ENCODE results near the gene MUC13. TPM values are rescaled to one million over a fixed set of nuclear protein-coding genes. Genes with fewer than 3 reads are reported as not detected.

The MUC13 gene
- polyA plus RNA-seq, 1 donor from 2014 or later, result not detected

DNA sequence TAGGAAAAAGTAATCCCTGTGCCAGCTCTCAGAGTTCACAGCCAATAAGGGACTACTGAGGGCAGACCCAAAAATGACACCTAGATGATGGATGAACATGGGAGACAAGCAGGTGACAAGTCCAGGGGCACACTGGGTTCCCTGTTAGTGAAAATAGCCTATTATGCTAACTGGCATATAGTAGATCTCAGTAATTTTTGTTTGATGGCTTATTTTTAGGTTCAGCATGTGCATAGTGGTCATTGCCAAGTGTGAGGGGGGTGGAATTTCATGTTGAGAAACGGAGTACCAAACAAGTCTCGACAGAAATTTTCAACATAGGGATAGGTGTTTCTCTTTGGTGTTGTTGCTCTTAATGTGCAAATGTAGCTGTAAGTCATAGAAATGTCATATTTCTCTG, 41.0 kb downstream of the MUC13 start (continued):
- no peak for TF ChIP-seq TAF1 (IDR thresholded peaks at IDR 0.05; ENCODE audit: low read depth)

GRCh38 chr3:124890573-124891190, 43.9 kb downstream of the MUC13 start:
- Histone ChIP-seq H3K27me3 (ENCODE audit: insufficient read depth, low read depth, low read length) (peaks cover 31% of the 10 kb centered on the region), H3K9me2 (ENCODE audit: insufficient read depth, low read length) (no peaks in the 10 kb centered on the region), H3F3A (ENCODE audit: insufficient read depth, low read length, poor library complexity, severe bottlenecking) (no peaks in the 10 kb centered on the region), H2AFZ (ENCODE audit: low read depth, low read length) (no peak overlapping the region), H3K79me2 (replicated peaks; ENCODE audit: insufficient read depth, low read length) (no peaks in the 10 kb centered on the region), H4K20me1 (ENCODE audit: insufficient read depth) (no peaks in the 10 kb centered on the region), H3K4me3 (ENCODE audit: low read length) (no peak overlapping the region), H3K9me3 (ENCODE audit: low read length) (no peaks in the 10 kb centered on the region), H3K9ac (ENCODE audit: low read length) (no peak overlapping the region), H3K27ac (ENCODE audit: low read length) (no peak overlapping the region), H3K4me2 (ENCODE audit: low read length) (no peak overlapping the region), H3K36me3 (ENCODE audit: insufficient read depth, low read length) (no peaks in the 10 kb centered on the region)
- TF ChIP-seq TAF1 (IDR thresholded peaks at IDR 0.05; ENCODE audit: low read depth), result no peak
- TF ChIP-seq EZH2 (IDR thresholded peaks at IDR 0.05; ENCODE audit: borderline replicate concordance, insufficient read depth, low read length, poor library complexity, severe bottlenecking), result no peak
- no peak for TF ChIP-seq EP300 (conservative IDR thresholded peaks at IDR 0.05; ENCODE audit: poor library complexity, severe bottlenecking)
- no peak for TF ChIP-seq POLR2AphosphoS5 (IDR thresholded peaks at IDR 0.05)
- TF ChIP-seq REST (IDR thresholded peaks at IDR 0.05; ENCODE audit: borderline replicate concordance), result no peak
- no peak for TF ChIP-seq RAD21 (conservative IDR thresholded peaks at IDR 0.05)
- no peak for TF ChIP-seq SMC3 (conservative IDR thresholded peaks at IDR 0.05; ENCODE audit: poor library complexity)
- TF ChIP-seq, protein P1, sequence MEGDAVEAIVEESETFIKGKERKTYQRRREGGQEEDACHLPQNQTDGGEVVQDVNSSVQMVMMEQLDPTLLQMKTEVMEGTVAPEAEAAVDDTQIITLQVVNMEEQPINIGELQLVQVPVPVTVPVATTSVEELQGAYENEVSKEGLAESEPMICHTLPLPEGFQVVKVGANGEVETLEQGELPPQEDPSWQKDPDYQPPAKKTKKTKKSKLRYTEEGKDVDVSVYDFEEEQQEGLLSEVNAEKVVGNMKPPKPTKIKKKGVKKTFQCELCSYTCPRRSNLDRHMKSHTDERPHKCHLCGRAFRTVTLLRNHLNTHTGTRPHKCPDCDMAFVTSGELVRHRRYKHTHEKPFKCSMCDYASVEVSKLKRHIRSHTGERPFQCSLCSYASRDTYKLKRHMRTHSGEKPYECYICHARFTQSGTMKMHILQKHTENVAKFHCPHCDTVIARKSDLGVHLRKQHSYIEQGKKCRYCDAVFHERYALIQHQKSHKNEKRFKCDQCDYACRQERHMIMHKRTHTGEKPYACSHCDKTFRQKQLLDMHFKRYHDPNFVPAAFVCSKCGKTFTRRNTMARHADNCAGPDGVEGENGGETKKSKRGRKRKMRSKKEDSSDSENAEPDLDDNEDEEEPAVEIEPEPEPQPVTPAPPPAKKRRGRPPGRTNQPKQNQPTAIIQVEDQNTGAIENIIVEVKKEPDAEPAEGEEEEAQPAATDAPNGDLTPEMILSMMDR (IDR thresholded peaks at IDR 0.05; ENCODE audit: poor library complexity, severe bottlenecking), result no peak
- TF ChIP-seq MXI1 (conservative IDR thresholded peaks at IDR 0.05; ENCODE audit: poor library complexity, severe bottlenecking), result no peak

- no peak overlapping the region for H3K4me3 ChIP-seq (ENCODE audit: low read length)
- H3K79me2 ChIP-seq (replicated peaks; ENCODE audit: insufficient read depth, low read length), result no peaks in the 10 kb centered on the region
- no peaks in the 10 kb centered on the region for H3K9me3 ChIP-seq (ENCODE audit: low read length)
- TF ChIP-seq MXI1 (conservative IDR thresholded peaks at IDR 0.05; ENCODE audit: poor library complexity, severe bottlenecking) (no peak), RAD21 (conservative IDR thresholded peaks at IDR 0.05) (no peak), REST (IDR thresholded peaks at IDR 0.05; ENCODE audit: borderline replicate concordance) (no peak), SMC3 (conservative IDR thresholded peaks at IDR 0.05; ENCODE audit: poor library complexity) (no peak), EP300 (conservative IDR thresholded peaks at IDR 0.05; ENCODE audit: poor library complexity, severe bottlenecking) (no peak), POLR2AphosphoS5 (IDR thresholded peaks at IDR 0.05) (no peak), EZH2 (IDR thresholded peaks at IDR 0.05; ENCODE audit: borderline replicate concordance, insufficient read depth, low read length, poor library complexity, severe bottlenecking) (no peak), TAF1 (IDR thresholded peaks at IDR 0.05; ENCODE audit: low read depth) (no peak)
- TF ChIP-seq, protein P1 (IDR thresholded peaks at IDR 0.05; ENCODE audit: poor library complexity, severe bottlenecking), result no peak
- no peaks in the 10 kb centered on the region for H3K9me2 ChIP-seq (ENCODE audit: insufficient read depth, low read length)
- H3K4me2 ChIP-seq (ENCODE audit: low read length), result no peak overlapping the region
- H3K27ac ChIP-seq (ENCODE audit: low read length), result no peak overlapping the region
- no peaks in the 10 kb centered on the region for H4K20me1 ChIP-seq (ENCODE audit: insufficient read depth)
- peaks cover 50% of the 10 kb centered on the region for H3K27me3 ChIP-seq (ENCODE audit: insufficient read depth, low read depth, low read length)
- no peaks in the 10 kb centered on the region for H3F3A ChIP-seq (ENCODE audit: insufficient read depth, low read length, poor library complexity, severe bottlenecking)
- H3K9ac ChIP-seq (ENCODE audit: low read length), result no peak overlapping the region
- no peak overlapping the region for H2AFZ ChIP-seq (ENCODE audit: low read depth, low read length)
- H3K36me3 ChIP-seq (ENCODE audit: insufficient read depth, low read length), result no peaks in the 10 kb centered on the region
These were observed 45.8 kb downstream of the MUC13 start for GRCh38 chr3:124888482-124889441.

Data from neural cell (in vitro differentiated cells).